Ishikawa (cell line): ENCODE results near the gene ISCA2.

Experiments
- CEBPB ChIP-seq: IDR thresholded peaks from 2 replicates; pipeline ENCODE4 v1.6.1; 2012
- CREB1 ChIP-seq: IDR thresholded peaks from 2 replicates; pipeline ENCODE4 v1.6.1; 2012; ENCODE audit warnings: low read depth
- EGR1 ChIP-seq: IDR thresholded peaks from 2 replicates; pipeline ENCODE4 v1.6.1; 2012
- EP300 ChIP-seq: IDR thresholded peaks from 2 replicates; pipeline ENCODE4 v1.6.1; 2012; ENCODE audit warnings: borderline replicate concordance
- FOXM1 ChIP-seq: IDR thresholded peaks from 2 replicates; pipeline ENCODE4 v1.6.1; 2012; ENCODE audit warnings: low read depth, borderline replicate concordance
- NFIC ChIP-seq: IDR thresholded peaks from 2 replicates; pipeline ENCODE4 v1.6.1; 2012
- RAD21 ChIP-seq: IDR thresholded peaks from 2 replicates; pipeline ENCODE4 v1.6.1; 2012; ENCODE audit warnings: low read depth
- REST ChIP-seq: IDR thresholded peaks from 2 replicates; pipeline ENCODE4 v1.6.1; 2012; ENCODE audit warnings: low read depth, mild to moderate bottlenecking
- TAF1 ChIP-seq: IDR thresholded peaks from 2 replicates; pipeline ENCODE4 v1.6.1; 2012; ENCODE audit warnings: low read depth, mild to moderate bottlenecking
- TCF12 ChIP-seq: IDR thresholded peaks from 2 replicates; pipeline ENCODE4 v1.6.1; 2012; ENCODE audit warnings: low read depth
- TEAD4 ChIP-seq: IDR thresholded peaks from 2 replicates; pipeline ENCODE4 v1.6.1; 2012
- YY1 ChIP-seq: IDR thresholded peaks from 2 replicates; pipeline ENCODE4 v1.6.1; 2012; ENCODE audit warnings: low read depth
- ZBTB7A ChIP-seq: IDR thresholded peaks from 2 replicates; pipeline ENCODE4 v1.6.1; 2012; ENCODE audit warnings: low read depth
- TF ChIP-seq, protein P1 (sequence below): IDR thresholded peaks from 2 replicates; pipeline ENCODE4 v1.6.1; 2012
- TF ChIP-seq, protein P2 (sequence below): IDR thresholded peaks from 2 replicates; pipeline ENCODE4 v1.6.1; 2012

ISCA2 gene

DNA sequence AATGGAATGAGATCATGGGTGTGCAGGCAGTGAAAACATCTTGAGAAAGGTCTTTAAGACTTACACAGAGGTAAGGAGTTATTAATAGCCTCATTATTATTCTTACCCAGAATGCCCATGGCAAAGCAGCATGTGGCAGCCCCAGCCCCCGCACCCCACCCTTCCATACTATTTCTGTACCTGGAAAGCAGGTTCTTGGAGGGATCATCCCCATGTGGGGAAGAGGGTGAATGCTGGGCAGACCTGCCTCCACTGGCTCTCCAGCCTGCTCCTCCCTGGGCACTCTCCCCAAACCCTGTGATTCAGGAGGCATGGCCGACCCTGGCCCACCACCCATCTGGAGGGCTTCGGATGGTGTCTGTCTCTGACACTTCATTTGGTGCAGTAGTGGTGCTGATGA is 28.8 kb upstream of the ISCA2 start:
- TF ChIP-seq YY1 = no peak
- TF ChIP-seq REST = no peak
- no peak for TF ChIP-seq ZBTB7A
- TF ChIP-seq EGR1 = no peak
- no peak for TF ChIP-seq RAD21
- TF ChIP-seq FOXM1 = no peak
- TF ChIP-seq CEBPB = no peak
- no peak for TF ChIP-seq TEAD4
- TF ChIP-seq CREB1 = no peak
- TF ChIP-seq TAF1 = no peak
- no peak for TF ChIP-seq NFIC
- TF ChIP-seq, protein P1, sequence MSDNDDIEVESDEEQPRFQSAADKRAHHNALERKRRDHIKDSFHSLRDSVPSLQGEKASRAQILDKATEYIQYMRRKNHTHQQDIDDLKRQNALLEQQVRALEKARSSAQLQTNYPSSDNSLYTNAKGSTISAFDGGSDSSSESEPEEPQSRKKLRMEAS = no peak

- TF ChIP-seq, protein P1 = no peak
- TF ChIP-seq YY1 (no peak), ZBTB7A (no peak), EP300 (no peak), RAD21 (no peak), TAF1 (no peak), CREB1 (no peak), EGR1 (no peak), TCF12 (no peak), REST (no peak), CEBPB (no peak), TEAD4 (no peak)
- TF ChIP-seq, protein P2, sequence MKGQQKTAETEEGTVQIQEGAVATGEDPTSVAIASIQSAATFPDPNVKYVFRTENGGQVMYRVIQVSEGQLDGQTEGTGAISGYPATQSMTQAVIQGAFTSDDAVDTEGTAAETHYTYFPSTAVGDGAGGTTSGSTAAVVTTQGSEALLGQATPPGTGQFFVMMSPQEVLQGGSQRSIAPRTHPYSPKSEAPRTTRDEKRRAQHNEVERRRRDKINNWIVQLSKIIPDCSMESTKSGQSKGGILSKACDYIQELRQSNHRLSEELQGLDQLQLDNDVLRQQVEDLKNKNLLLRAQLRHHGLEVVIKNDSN = no peak
Observed at GRCh38 chr14:74465335-74465734, 28.2 kb upstream of the ISCA2 start.

- TF ChIP-seq NFIC = no peak
- TF ChIP-seq, protein P2 = no peak
- no peak for TF ChIP-seq CREB1
Observed at GRCh38 chr14:74468513-74468912, 25.1 kb upstream of the ISCA2 start.

DNA sequence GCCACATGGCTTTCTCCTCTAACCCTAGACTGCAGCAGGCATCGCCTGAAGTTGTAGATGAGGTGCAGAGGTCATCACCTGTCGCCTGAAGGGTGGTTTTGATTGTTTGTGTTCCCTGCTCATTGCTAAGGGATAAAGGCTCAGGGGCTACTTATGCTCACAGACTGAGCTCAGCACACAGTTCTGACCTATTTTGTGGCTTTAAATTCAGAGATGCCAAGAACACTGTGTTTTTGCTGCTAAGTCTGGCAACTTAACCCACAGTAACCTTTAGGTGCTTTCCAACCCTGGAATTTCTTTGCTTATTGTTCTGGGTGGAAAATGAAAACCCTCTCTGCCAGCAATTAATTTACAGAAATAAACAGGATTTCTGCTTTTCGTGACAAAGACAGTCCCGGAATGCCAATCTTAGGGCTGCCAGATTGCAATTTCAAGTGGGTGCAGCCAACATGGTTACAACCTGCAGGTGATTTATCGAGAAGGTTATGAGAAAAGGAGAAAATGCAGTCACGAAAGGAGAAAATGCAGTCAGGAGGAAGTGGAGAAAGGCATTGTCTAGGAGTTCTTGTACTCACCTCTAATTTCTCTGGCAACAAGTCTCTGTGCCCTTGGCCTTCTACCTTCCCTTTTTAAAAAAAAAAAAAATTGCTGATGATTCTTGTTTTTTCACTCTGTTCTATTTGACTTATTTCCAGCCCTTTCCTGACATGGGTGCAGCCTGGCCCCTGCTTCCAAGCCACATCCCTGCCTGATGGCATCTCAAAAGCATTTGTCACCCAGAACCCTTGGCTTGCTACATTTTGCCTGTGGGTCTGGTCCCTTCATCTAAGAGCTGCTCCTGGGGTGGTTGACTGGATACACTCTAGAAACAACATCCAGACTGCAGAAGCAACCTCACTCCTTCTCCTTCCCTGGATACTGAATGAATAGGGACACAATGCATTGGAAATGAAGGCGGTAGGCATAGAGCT is 23.7 kb upstream of the ISCA2 start:
- TF ChIP-seq, protein P1 = no peak
- TF ChIP-seq EGR1 (no peak), TEAD4 (no peak), NFIC (no peak), FOXM1 (no peak)
- TF ChIP-seq, protein P2 = no peak

DNA sequence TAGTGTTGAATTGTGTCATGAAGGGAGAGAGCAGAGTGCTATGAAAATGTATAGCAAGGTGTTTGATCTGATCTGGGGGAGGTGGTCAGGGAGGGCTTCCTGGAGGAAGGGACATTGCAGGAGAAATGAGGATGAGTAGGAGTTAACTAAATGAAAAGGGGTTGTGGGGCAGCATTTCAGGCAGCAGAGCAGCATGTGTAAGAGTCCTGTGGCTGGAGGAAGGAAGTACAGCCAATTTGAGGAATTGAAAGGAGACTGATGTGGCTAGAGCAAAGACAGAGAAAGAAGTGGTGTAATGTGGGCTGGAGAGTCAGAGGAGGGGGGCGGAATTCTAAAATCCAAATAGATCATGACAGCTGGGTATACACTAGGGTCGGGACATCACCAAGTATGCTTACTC is 21.0 kb upstream of the ISCA2 start:
- TF ChIP-seq YY1 = no peak
- no peak for TF ChIP-seq ZBTB7A
- TF ChIP-seq, protein P1 = no peak
- TF ChIP-seq TCF12 = no peak
- no peak for TF ChIP-seq CEBPB
- TF ChIP-seq TEAD4 = no peak
- no peak for TF ChIP-seq NFIC
- no peak for TF ChIP-seq RAD21
- TF ChIP-seq CREB1 = no peak
